H9 (cell line): ENCODE measurements around the gene ZNF638. TPM values are rescaled to one million over a fixed set of nuclear protein-coding genes. Genes with fewer than 3 reads are reported as not detected.

ENCODE experiments used
- DNase-seq: peaks from one replicate; pipeline ENCODE4 v3.0.0-alpha.2; 2017
- H2AFZ ChIP-seq: one replicate; pipeline ENCODE4 v1.6.1; 2013; ENCODE audit warnings: mild to moderate bottlenecking, low read length, control low read depth, moderate library complexity
- H2AK5ac ChIP-seq: 2 replicates; pipeline ENCODE4 v1.6.1; 2013; ENCODE audit warnings: low read length, control low read depth, mixed read lengths; ENCODE audit not compliant: insufficient read length
- H2BK120ac ChIP-seq: one replicate; pipeline ENCODE4 v1.6.1; 2013; ENCODE audit warnings: low read depth, mild to moderate bottlenecking, low read length, control low read depth, inconsistent platforms; ENCODE audit not compliant: poor library complexity, severe bottlenecking
- H2BK12ac ChIP-seq: 2 replicates; pipeline ENCODE4 v1.6.1; 2013; ENCODE audit warnings: low read length, control low read depth, mixed read lengths, low read depth; ENCODE audit not compliant: insufficient read length
- H2BK15ac ChIP-seq: 2 replicates; pipeline ENCODE4 v1.6.1; 2013; ENCODE audit warnings: low read depth, low read length, control low read depth
- H2BK20ac ChIP-seq: one replicate; pipeline ENCODE4 v1.6.1; 2013; ENCODE audit warnings: low read depth, mild to moderate bottlenecking, low read length, control low read depth, inconsistent platforms; ENCODE audit not compliant: poor library complexity, severe bottlenecking
- H2BK5ac ChIP-seq: 2 replicates; pipeline ENCODE4 v1.6.1; 2013; ENCODE audit warnings: low read length, control low read depth, mixed read lengths; ENCODE audit not compliant: insufficient read length
- H3K14ac ChIP-seq: 2 replicates; pipeline ENCODE4 v1.6.1; 2013; ENCODE audit warnings: low read length, control low read depth; ENCODE audit not compliant: insufficient read depth
- H3K18ac ChIP-seq: 2 replicates; pipeline ENCODE4 v1.6.1; 2013; ENCODE audit warnings: low read depth, mild to moderate bottlenecking, mixed read lengths, low read length, control low read depth; ENCODE audit not compliant: insufficient read length
- H3K23ac ChIP-seq: 2 replicates; pipeline ENCODE4 v1.6.1; 2013; ENCODE audit warnings: low read length, control low read depth, mixed read lengths, low read depth; ENCODE audit not compliant: insufficient read length
- H3K23me2 ChIP-seq: 2 replicates; pipeline ENCODE4 v1.6.1; 2013; ENCODE audit warnings: low read depth, mild to moderate bottlenecking, mixed read lengths, low read length, control low read depth; ENCODE audit not compliant: insufficient read length, poor library complexity, severe bottlenecking
- H3K27ac ChIP-seq: 2 replicates; pipeline ENCODE4 v1.5.1; 2013; ENCODE audit warnings: low read length, control low read depth, mixed read lengths, low read depth; ENCODE audit not compliant: insufficient read length
- H3K27me3 ChIP-seq: 2 replicates; pipeline ENCODE4 v1.6.1; 2013; ENCODE audit warnings: low read length, control low read depth, inconsistent platforms; ENCODE audit not compliant: insufficient read depth
- H3K4ac ChIP-seq: 2 replicates; pipeline ENCODE4 v1.6.1; 2013; ENCODE audit warnings: low read depth, mild to moderate bottlenecking, control low read depth, inconsistent platforms, low read length, moderate library complexity
- H3K4me1 ChIP-seq: 2 replicates; pipeline ENCODE4 v1.6.1; 2013; ENCODE audit warnings: low read length, control low read depth, inconsistent platforms; ENCODE audit not compliant: insufficient read depth
- H3K4me2 ChIP-seq: 2 replicates; pipeline ENCODE4 v1.6.1; 2013; ENCODE audit warnings: low read length, control low read depth, mixed read lengths; ENCODE audit not compliant: insufficient read length, insufficient read depth
- H3K56ac ChIP-seq: 2 replicates; pipeline ENCODE4 v1.6.1; 2013; ENCODE audit warnings: low read depth, mild to moderate bottlenecking, mixed read lengths, low read length, control low read depth; ENCODE audit not compliant: insufficient read length
- H3K79me1 ChIP-seq: 2 replicates; pipeline ENCODE4 v1.6.1; 2013; ENCODE audit warnings: low read depth, mild to moderate bottlenecking, moderate library complexity, low read length, control low read depth, inconsistent platforms; ENCODE audit not compliant: insufficient read depth, poor library complexity, severe bottlenecking
- H3K79me2 ChIP-seq: 2 replicates; pipeline ENCODE4 v1.6.1; 2013; ENCODE audit warnings: low read length, control low read depth, inconsistent platforms; ENCODE audit not compliant: insufficient read depth
- H3K9ac ChIP-seq: 2 replicates; pipeline ENCODE4 v1.6.1; 2013; ENCODE audit warnings: low read length, control low read depth, mixed read lengths; ENCODE audit not compliant: insufficient read length; ENCODE audit errors: extremely low read depth
- H3K9me3 ChIP-seq: one replicate; pipeline ENCODE4 v1.6.1; 2013; ENCODE audit warnings: low read depth, low read length, inconsistent platforms; ENCODE audit not compliant: control insufficient read depth
- H3T11ph ChIP-seq: one replicate; pipeline ENCODE4 v1.6.1; 2013; ENCODE audit warnings: mild to moderate bottlenecking, low read length, control low read depth, inconsistent platforms
- H4K20me1 ChIP-seq: one replicate; pipeline ENCODE4 v1.6.1; 2013; ENCODE audit not compliant: control insufficient read depth, insufficient read length, insufficient read depth
- H4K5ac ChIP-seq: 2 replicates; pipeline ENCODE4 v1.6.1; 2013; ENCODE audit warnings: low read depth, mild to moderate bottlenecking, mixed read lengths, low read length, control low read depth; ENCODE audit not compliant: insufficient read length
- H4K8ac ChIP-seq: replicated peaks from 2 replicates; pipeline ENCODE4 v1.6.1; 2013; ENCODE audit warnings: low read length, control low read depth, mixed read lengths, low read depth; ENCODE audit not compliant: insufficient read length
- H4K91ac ChIP-seq: 2 replicates; pipeline ENCODE4 v1.6.1; 2013; ENCODE audit warnings: low read depth, mild to moderate bottlenecking, moderate library complexity, mixed read lengths, low read length, control low read depth; ENCODE audit not compliant: insufficient read length
- H3K27ac Mint-ChIP-seq, 3 experiments: 2 replicates in 2 of 3; 3 replicates in 1 of 3; pipeline ENCODE4 v1.8.0; 2020 to 2021; ENCODE audit warnings: mixed read lengths in 3 of 3, mild to moderate bottlenecking in 1 of 3, moderate library complexity in 1 of 3
- H3K27me3 Mint-ChIP-seq: 2 replicates; pipeline ENCODE4 v1.8.0; 2021; ENCODE audit warnings: low read depth, mild to moderate bottlenecking, moderate library complexity, mixed read lengths
- H3K36me3 Mint-ChIP-seq, 3 experiments: 2 replicates in 2 of 3; 3 replicates in 1 of 3; pipeline ENCODE4 v1.8.0; 2020 to 2021; ENCODE audit warnings: low read depth in 3 of 3, mixed read lengths in 3 of 3; ENCODE audit not compliant: insufficient read depth in 1 of 3
- H3K4me1 Mint-ChIP-seq, 2 experiments: 2 replicates each; pipeline ENCODE4 v1.8.0; 2020; ENCODE audit warnings: mixed read lengths in 2 of 2
- H3K4me3 Mint-ChIP-seq, 2 experiments: 2 replicates in 1 of 2; 3 replicates in 1 of 2; pipeline ENCODE4 v1.8.0; 2020 to 2021; ENCODE audit warnings: mild to moderate bottlenecking in 2 of 2, mixed read lengths in 2 of 2, moderate library complexity in 1 of 2
- H3K9me3 Mint-ChIP-seq, 2 experiments: 2 replicates in 1 of 2; 3 replicates in 1 of 2; pipeline ENCODE4 v1.8.0; 2020; ENCODE audit warnings: mild to moderate bottlenecking in 2 of 2, mixed read lengths in 2 of 2, moderate library complexity in 1 of 2
- WGBS: extraction: QIAGEN DNeasy Blood & Tissue Kit; methylation state at CpG from one replicate; pipeline ENCODE4 v1.1.7; 2013; ENCODE audit warnings: missing lambda C conversion rate, low lambda C conversion rate, mixed read lengths; ENCODE audit not compliant: insufficient read length; ENCODE audit errors: extremely low coverage; 5-methylcytosine and 5-hydroxymethylcytosine counted together
- total RNA-seq: library from RNA; stranded (reverse); gene quantifications from 2 replicates; pipeline ENCODE4 v1.2.1, GENCODE V29; 2021
- TF ChIP-seq, protein P1 (sequence below): fragments of 200-600 bp; sonication (generic); conservative IDR thresholded peaks from 3 replicates; pipeline ENCODE4 v1.8.0; 2021; ENCODE audit warnings: antibody characterized with exemption, mild to moderate bottlenecking

The ZNF638 gene
- total RNA-seq, 1 experiment from 2014 or later: 146 TPM

DNA sequence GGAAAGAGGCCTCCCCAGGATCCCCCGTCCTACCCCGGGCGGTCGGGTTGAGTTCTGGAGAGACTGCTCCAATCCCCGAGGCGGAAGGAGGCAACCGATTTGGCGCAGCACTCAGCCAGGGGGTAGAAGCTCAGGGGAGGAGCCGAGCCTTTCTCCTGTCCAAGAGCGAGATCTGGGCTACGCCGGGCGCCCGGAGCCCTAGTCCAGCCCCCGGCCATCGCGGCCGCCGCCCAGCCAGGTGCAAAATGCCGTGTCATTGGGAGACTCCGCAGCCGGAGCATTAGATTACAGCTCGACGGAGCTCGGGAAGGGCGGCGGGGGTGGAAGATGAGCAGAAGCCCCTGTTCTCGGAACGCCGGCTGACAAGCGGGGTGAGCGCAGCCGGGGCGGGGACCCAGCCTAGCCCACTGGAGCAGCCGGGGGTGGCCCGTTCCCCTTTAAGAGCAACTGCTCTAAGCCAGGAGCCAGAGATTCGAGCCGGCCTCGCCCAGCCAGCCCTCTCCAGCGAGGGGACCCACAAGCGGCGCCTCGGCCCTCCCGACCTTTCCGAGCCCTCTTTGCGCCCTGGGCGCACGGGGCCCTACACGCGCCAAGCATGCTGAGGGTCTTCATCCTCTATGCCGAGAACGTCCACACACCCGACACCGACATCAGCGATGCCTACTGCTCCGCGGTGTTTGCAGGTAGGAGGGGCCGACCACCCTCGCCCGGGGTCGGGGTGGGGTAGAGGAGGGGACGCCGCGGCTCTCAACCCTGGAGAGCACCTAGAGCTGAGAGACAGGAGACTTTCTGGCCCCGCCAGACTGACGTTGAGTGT lies 122.0 kb downstream of the ZNF638 start, which contains the start of gene DYSF:
Gene DYSF (plus strand): TSS at position 158 of the 817 bp plus-strand sequence.
- H3K56ac ChIP-seq: no peak within 1 kb of the TSS
- no peak within 1 kb of the TSS for H3K4ac ChIP-seq
- no peak within 1 kb of the TSS for H4K5ac ChIP-seq
- no peak within 1 kb of the TSS for H3K27ac ChIP-seq
- no peaks in the 10 kb centered on the region for H3K79me1 ChIP-seq
- H4K91ac ChIP-seq: no peak within 1 kb of the TSS
- H4K8ac ChIP-seq: no peak within 1 kb of the TSS
- no peak within 1 kb of the TSS for H3K23ac ChIP-seq
- H3K9ac ChIP-seq: no peak within 1 kb of the TSS
- H2AFZ ChIP-seq: no peak within 1 kb of the TSS
- Mint-ChIP-seq H3K4me1 (peaks cover 47% of the 10 kb centered on the region in 2 experiments), H3K9me3 (no peaks in the 10 kb centered on the region), H3K27ac (no peak within 1 kb of the TSS), H3K36me3 (no peaks in the 10 kb centered on the region), H3K4me3 (peak within 1 kb of the TSS; percentile 64 to 77), H3K27me3 (peaks cover 54% of the 10 kb centered on the region)
- peak; percentile 85 for DNase-seq
- H2BK12ac ChIP-seq: no peak within 1 kb of the TSS
- H2BK5ac ChIP-seq: no peak within 1 kb of the TSS
- no peak within 1 kb of the TSS for H2AK5ac ChIP-seq
- H3K4me2 ChIP-seq: peak within 1 kb of the TSS; percentile 84
- H3K23me2 ChIP-seq: peaks cover 13% of the 10 kb centered on the region
- H3K27me3 ChIP-seq: peaks cover 15% of the 10 kb centered on the region; the same call in 1 of the 2 replicates
- H3K9me3 ChIP-seq: no peaks in the 10 kb centered on the region
- no peak within 1 kb of the TSS for H2BK20ac ChIP-seq
- H3T11ph ChIP-seq: no peak within 1 kb of the TSS
- peaks cover 14% of the 10 kb centered on the region for H3K4me1 ChIP-seq
- H4K20me1 ChIP-seq: no peaks in the 10 kb centered on the region
- peak within 1 kb of the TSS; percentile 56 for H3K18ac ChIP-seq
- TF ChIP-seq, protein P1, sequence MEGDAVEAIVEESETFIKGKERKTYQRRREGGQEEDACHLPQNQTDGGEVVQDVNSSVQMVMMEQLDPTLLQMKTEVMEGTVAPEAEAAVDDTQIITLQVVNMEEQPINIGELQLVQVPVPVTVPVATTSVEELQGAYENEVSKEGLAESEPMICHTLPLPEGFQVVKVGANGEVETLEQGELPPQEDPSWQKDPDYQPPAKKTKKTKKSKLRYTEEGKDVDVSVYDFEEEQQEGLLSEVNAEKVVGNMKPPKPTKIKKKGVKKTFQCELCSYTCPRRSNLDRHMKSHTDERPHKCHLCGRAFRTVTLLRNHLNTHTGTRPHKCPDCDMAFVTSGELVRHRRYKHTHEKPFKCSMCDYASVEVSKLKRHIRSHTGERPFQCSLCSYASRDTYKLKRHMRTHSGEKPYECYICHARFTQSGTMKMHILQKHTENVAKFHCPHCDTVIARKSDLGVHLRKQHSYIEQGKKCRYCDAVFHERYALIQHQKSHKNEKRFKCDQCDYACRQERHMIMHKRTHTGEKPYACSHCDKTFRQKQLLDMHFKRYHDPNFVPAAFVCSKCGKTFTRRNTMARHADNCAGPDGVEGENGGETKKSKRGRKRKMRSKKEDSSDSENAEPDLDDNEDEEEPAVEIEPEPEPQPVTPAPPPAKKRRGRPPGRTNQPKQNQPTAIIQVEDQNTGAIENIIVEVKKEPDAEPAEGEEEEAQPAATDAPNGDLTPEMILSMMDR: no peak; the same call in 1 of the 3 replicates
- no CpG with 5 or more reads among the region's 66 CpGs for WGBS
- H3K79me2 ChIP-seq: no peaks in the 10 kb centered on the region
- no peak within 1 kb of the TSS for H2BK120ac ChIP-seq
- peak within 1 kb of the TSS; percentile 26; the same call in 1 of the 2 replicates for H3K14ac ChIP-seq
- no peak within 1 kb of the TSS for H2BK15ac ChIP-seq
